ENCODE results near the gene GINM1. TPM values are rescaled to one million over a fixed set of nuclear protein-coding genes. Genes with fewer than 3 reads are reported as not detected.

GINM1 gene
- total RNA-seq, 4 donors from 2014 or later: 36.6 to 64.5 (median 57.0) TPM

DNA sequence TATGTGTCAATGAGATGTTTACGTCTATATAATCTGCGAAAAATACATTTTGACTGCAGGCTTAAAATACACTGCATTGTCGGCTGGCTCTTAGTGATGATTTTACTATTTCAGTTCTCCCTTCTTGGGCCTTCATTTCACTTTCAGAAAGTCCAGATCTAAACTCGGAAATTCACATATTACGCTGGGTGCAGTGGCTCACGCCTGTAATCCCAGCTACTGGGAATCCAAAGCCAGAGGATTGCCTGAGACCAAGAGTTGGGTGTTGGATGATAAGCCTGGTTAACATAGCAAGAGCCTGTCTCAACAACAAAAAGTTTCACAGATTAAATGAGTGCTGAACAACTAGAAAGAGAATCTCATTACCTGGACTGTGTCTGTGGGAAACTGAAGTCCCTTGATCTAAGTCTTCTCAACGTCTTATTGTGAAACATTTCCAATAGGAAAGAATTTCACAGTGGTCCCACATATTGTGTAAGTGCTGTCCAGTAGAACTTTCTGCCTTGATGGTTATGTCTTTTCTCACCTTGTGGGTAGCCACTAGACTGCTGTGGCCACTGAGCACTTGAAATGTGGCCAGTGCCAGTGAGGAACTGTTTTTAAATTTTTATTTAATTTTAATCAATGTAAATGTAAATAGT lies 1.9 kb downstream of the GINM1 start:
- Histone ChIP-seq H3K27me3 (no peaks in the 10 kb centered on the region), H3K9me3 (no peaks in the 10 kb centered on the region), H3K36me3 (peaks cover 0 to 5% (median 0%) of the 10 kb centered on the region in 3 donors), H3K4me1 (peaks cover 0 to 34% (median 8%) of the 10 kb centered on the region in 4 donors), H3K27ac (no peak overlapping the region), H3K4me3 (no peak overlapping the region)
- TF ChIP-seq, protein P1, sequence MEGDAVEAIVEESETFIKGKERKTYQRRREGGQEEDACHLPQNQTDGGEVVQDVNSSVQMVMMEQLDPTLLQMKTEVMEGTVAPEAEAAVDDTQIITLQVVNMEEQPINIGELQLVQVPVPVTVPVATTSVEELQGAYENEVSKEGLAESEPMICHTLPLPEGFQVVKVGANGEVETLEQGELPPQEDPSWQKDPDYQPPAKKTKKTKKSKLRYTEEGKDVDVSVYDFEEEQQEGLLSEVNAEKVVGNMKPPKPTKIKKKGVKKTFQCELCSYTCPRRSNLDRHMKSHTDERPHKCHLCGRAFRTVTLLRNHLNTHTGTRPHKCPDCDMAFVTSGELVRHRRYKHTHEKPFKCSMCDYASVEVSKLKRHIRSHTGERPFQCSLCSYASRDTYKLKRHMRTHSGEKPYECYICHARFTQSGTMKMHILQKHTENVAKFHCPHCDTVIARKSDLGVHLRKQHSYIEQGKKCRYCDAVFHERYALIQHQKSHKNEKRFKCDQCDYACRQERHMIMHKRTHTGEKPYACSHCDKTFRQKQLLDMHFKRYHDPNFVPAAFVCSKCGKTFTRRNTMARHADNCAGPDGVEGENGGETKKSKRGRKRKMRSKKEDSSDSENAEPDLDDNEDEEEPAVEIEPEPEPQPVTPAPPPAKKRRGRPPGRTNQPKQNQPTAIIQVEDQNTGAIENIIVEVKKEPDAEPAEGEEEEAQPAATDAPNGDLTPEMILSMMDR (IDR thresholded peaks at IDR 0.05): no peak
- TF ChIP-seq EP300 (IDR thresholded peaks at IDR 0.05) (no peak), POLR2A (IDR thresholded peaks at IDR 0.05) (no peak)
- DNase-seq (ENCODE audit: low spot score in 2 of 2): no peak
- 83 to 84% methylated on average over 7 of the region's 7 CpGs for WGBS, 2 donors

DNA sequence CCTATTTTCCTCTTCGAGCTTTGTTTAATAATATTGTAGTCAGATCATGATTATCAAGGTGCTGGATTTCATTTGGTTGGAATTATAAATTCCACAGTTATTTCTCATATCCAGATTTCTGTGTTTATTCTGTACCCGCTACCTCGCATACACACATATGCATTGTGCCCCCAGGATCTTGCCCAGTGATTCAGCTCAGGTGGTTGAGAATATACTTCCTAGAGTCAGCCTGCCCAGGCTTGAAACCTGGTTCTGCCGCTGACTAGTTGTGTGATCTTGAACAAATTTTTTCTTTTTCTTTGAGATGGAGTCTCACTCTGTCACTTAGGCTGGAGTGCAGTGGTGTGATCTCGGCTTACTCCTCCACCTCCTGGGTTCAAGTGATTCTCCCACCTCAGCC lies 14.7 kb downstream of the GINM1 start:
- 95 to 97% methylated on average over 5 of the region's 5 CpGs for WGBS, 2 donors
- H3K27ac ChIP-seq: no peak overlapping the region
- H3K27me3 ChIP-seq: no peaks in the 10 kb centered on the region
- H3K4me1 ChIP-seq: no peaks in the 10 kb centered on the region
- no peak for DNase-seq (ENCODE audit: low spot score in 2 of 2)
- peaks cover 0 to 76% (median 16%) of the 10 kb centered on the region in 3 donors for H3K36me3 ChIP-seq
- TF ChIP-seq POLR2A (IDR thresholded peaks at IDR 0.05) (no peak), EP300 (IDR thresholded peaks at IDR 0.05) (no peak)
- TF ChIP-seq, protein P1 (IDR thresholded peaks at IDR 0.05): no peak
- no peaks in the 10 kb centered on the region for H3K9me3 ChIP-seq
- no peak overlapping the region for H3K4me3 ChIP-seq

DNA sequence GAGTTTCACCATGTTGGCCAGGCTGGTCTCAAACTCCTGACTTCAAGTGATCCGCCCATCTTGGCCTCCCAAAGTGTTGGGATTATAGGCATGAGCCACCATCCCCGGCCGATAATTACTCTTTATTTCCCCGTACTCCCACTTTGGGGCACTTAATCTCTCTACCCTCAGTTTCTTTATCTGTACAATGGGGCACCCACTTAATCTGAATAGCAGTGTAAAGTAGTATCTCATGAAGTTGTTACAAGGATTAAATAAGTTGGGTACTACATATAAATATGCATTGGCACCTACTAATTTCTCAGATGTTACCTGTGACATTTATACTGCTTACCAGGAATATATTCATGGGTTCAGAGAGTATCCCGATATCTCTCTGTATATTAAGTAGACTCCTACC lies 15.2 kb downstream of the GINM1 start:
- Histone ChIP-seq H3K36me3 (peaks cover 0 to 76% (median 16%) of the 10 kb centered on the region in 3 donors), H3K27ac (no peak overlapping the region), H3K4me1 (no peaks in the 10 kb centered on the region), H3K27me3 (no peaks in the 10 kb centered on the region), H3K4me3 (no peak overlapping the region), H3K9me3 (no peaks in the 10 kb centered on the region)
- DNase-seq (ENCODE audit: low spot score in 2 of 2): no peak
- TF ChIP-seq POLR2A (IDR thresholded peaks at IDR 0.05) (no peak), EP300 (IDR thresholded peaks at IDR 0.05) (no peak)
- TF ChIP-seq, protein P1 (IDR thresholded peaks at IDR 0.05): no peak
- 96 to 97% methylated on average over 5 of the region's 5 CpGs for WGBS, 2 donors

DNA sequence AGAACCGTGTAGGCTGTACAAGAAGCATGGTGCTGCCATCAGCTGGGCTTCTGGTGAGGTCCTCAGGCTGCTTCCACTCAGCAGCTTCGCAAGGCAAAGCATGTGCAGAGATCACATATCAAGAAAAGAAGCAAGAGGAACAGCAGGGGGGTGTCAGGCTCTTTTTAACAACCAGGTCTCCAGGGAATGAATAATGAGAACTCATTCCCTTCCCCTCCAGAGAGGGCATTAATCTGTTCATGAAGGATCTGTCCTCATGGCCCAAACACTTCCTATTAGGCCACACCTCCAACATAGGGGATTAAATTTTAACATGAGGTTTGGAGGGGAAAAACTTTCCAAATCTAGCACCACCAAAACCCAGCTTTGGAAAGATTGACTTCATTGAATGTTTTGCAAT lies 20.0 kb downstream of the GINM1 start:
- Histone ChIP-seq H3K4me1 (no peaks in the 10 kb centered on the region), H3K36me3 (peaks cover 0 to 94% (median 22%) of the 10 kb centered on the region in 3 donors), H3K9me3 (no peaks in the 10 kb centered on the region), H3K4me3 (no peak overlapping the region), H3K27me3 (no peaks in the 10 kb centered on the region), H3K27ac (no peak overlapping the region)
- DNase-seq (ENCODE audit: low spot score in 2 of 2): no peak
- 95 to 98% methylated on average over 2 of the region's 2 CpGs for WGBS, 2 donors
- TF ChIP-seq, protein P1 (IDR thresholded peaks at IDR 0.05): no peak
- no peak for TF ChIP-seq POLR2A (IDR thresholded peaks at IDR 0.05)
- no peak for TF ChIP-seq EP300 (IDR thresholded peaks at IDR 0.05)

DNA sequence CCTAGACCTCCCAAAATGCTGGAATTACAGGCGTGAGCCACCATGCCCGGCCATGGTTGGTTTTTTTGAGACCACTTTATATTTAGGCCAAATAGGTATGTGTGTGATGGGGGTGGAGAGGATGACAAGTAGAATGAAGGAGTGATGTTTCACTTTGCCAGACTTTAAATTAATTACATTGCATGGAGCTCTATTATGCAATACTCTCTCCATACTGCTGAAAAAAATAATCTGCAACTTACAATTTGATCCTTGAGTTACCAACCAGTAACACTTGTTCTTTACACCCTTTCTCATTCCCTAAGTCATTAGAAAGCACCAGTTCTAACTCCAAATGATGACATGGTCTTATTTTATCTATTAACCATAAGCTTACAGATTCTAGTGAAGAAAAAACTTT lies 26.8 kb downstream of the GINM1 start:
- TF ChIP-seq POLR2A (IDR thresholded peaks at IDR 0.05) (no peak), EP300 (IDR thresholded peaks at IDR 0.05) (no peak)
- TF ChIP-seq, protein P1 (IDR thresholded peaks at IDR 0.05): no peak
- H3K27ac ChIP-seq: no peak overlapping the region
- no peak overlapping the region for H3K4me3 ChIP-seq
- H3K4me1 ChIP-seq: no peaks in the 10 kb centered on the region
- whole genome bisulfite sequencing, 2 donors: 95% methylated on average over 2 of the region's 2 CpGs
- DNase-seq (ENCODE audit: low spot score in 2 of 2): no peak
- H3K9me3 ChIP-seq: no peaks in the 10 kb centered on the region
- H3K27me3 ChIP-seq: no peaks in the 10 kb centered on the region
- H3K36me3 ChIP-seq: peaks cover 2 to 94% (median 14%) of the 10 kb centered on the region in 3 donors
